HT-29 (cell line): Measurements from ENCODE around the gene HIPK4. TPM values are rescaled to one million over a fixed set of nuclear protein-coding genes. Genes with fewer than 3 reads are reported as not detected.
"Not testable (repeated sequence)": the region's sequence is repeated elsewhere in the genome, so short reads cannot be mapped to it uniquely, and the experiment has no call there.

Source experiments
- DNase-seq: peaks from one replicate; pipeline ENCODE4 v3.0.0-alpha.2; 2015; ENCODE audit warnings: low spot score
- total RNA-seq: library from RNA; depleted of rRNA; stranded (reverse); fragments of >200 nt; shearing (Covaris generic); gene quantifications from 2 replicates; pipeline ENCODE4 v1.2.3, GENCODE V29; 2014

HIPK4 gene
- total RNA-seq, 1 experiment from 2014 or later, result not detected

DNA sequence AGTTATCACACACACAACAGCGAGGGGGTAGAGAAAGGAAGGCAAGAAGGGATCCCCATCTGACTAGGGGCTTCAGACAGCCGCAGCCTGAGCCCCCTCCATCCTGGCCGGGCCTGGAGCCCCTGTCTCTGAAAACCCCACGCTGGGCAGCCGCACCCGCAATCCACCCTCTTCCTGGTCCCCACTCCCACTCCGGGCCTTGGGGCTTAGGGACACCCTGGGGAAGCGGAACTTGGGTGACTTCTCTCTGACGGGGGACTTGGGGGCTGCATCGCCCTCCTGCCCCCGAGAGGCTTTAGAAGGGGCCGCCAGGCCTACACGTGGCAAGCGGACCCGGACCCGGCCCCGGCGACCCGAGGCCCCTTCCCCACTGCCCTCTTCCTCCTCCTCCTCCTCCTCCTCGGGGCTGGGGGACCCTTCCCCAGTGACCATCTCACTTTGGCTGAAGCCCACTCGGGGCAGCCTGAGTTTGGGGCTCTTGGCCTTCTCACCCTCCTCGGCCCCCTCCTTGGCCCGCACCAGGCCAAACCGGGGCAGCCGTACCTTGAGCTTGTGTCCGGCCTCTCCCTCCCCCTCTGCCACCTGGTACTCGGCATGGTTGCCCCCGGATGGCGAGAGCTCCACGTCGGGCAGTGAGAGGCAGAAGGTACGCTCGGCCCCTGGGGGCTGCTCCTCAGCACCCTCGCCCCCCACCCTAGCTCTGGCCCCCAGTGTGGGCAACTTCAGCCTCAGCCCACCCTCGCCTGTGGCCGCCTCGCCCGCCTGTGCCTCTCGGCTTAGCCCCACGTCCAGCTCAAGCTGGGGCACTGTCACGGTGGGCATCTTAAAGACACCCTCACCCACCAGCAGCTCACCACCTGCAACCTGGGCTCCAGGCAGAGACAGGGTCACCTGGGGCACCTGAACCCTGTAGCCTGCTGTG, 4.2 kb upstream of the HIPK4 start:
- no peak for DNase-seq

GRCh38 chr19:40392894-40393517, 3.0 kb upstream of the HIPK4 start:
- DNase-seq, result peak; percentile 94

- DNase-seq, result no peak
Measured at GRCh38 chr19:40392123-40392522, 2.1 kb upstream of the HIPK4 start.

GRCh38 chr19:40389404-40390083, 437 bp downstream of the HIPK4 start:
- no peak for DNase-seq

- no peak for DNase-seq
Measured at GRCh38 chr19:40388481-40388880, 1.5 kb downstream of the HIPK4 start.

DNA sequence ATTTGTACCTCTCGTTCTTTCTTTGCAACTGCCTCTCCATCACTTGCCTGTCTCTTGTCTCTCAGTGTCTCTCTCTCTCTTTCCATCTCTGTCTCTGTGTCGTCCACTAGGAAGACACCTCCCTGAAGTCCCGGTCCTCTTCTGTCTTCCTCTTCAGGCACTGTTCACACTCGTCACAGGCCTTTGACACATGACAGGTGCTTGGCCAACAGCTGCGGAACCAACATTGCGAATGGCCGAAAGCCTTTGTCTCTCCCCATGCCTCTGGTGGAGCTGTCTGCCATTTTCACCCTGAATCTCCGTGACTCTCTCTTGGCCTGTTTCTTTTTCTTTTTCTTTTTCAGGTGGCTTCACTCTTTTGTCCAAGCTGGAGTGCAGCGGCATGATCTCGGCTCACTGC, 2.8 kb downstream of the HIPK4 start:
- no peak for DNase-seq

GRCh38 chr19:40383668-40384248, 6.2 kb downstream of the HIPK4 start:
- no peak for DNase-seq

DNA sequence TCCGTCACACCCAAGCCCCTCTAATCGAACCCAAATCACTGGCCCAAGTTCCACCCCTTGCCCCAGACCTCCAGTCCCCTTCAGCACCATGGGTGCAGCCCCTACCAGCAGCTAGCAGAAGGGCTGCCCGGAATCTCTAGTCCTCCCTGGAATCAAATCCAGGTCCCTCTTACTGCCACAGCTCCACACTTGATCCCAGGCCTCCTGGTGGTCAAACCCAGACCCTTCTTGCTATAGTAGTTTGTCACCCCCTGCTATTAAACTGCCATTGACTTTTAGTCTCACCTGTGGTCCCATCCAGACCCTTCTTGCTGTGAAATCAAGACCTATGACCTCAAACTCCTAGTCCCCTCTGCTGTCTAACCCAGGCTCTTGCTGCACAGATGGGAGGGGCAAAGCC, 8.7 kb downstream of the HIPK4 start:
- no peak for DNase-seq

GRCh38 chr19:40380199-40381037, 9.6 kb downstream of the HIPK4 start:
- no peak for DNase-seq

GRCh38 chr19:40379446-40380198, 10.4 kb downstream of the HIPK4 start:
- DNase-seq, result no peak

GRCh38 chr19:40378509-40378908, 11.5 kb downstream of the HIPK4 start:
- DNase-seq, result no peak

DNA sequence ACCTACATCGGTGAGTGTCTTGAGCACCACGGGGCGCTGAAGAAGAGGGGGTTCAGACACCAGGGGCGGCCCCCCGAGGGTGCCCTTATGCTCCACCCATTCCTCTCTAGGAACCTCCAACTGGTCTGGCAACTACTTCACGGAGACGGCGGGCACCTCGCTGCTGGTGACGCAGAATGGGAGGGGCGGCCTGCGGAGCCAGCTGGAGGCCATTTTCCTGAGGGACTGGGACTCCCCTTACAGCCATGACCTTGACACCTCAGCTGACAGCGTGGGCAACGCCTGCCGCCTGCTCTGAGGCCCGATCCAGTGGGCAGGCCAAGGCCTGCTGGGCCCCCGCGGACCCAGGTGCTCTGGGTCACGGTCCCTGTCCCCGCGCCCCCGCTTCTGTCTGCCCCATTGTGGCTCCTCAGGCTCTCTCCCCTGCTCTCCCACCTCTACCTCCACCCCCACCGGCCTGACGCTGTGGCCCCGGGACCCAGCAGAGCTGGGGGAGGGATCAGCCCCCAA, 12.1 kb downstream of the HIPK4 start:
- no peak for DNase-seq

GRCh38 chr19:40376286-40376862, 13.6 kb downstream of the HIPK4 start:
- DNase-seq, result no peak

- DNase-seq, result no peak
Measured at GRCh38 chr19:40374084-40374483, 15.9 kb downstream of the HIPK4 start.

DNA sequence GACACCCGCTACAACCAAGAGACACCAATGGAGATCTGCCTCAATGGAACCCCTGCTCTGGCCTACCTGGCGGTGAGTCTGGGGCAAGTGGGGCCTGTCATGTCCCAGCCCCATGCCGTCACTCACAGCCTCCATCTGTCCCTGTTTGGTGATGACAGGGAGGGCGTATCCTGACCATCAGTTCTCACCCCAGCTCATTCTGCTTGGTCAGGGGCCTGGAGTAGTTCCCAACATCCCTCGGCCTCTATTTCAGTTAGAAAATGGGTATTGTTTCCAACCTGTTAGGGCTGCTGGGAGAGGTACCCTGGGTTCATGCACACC, 18.2 kb downstream of the HIPK4 start:
- DNase-seq, result no peak

DNA sequence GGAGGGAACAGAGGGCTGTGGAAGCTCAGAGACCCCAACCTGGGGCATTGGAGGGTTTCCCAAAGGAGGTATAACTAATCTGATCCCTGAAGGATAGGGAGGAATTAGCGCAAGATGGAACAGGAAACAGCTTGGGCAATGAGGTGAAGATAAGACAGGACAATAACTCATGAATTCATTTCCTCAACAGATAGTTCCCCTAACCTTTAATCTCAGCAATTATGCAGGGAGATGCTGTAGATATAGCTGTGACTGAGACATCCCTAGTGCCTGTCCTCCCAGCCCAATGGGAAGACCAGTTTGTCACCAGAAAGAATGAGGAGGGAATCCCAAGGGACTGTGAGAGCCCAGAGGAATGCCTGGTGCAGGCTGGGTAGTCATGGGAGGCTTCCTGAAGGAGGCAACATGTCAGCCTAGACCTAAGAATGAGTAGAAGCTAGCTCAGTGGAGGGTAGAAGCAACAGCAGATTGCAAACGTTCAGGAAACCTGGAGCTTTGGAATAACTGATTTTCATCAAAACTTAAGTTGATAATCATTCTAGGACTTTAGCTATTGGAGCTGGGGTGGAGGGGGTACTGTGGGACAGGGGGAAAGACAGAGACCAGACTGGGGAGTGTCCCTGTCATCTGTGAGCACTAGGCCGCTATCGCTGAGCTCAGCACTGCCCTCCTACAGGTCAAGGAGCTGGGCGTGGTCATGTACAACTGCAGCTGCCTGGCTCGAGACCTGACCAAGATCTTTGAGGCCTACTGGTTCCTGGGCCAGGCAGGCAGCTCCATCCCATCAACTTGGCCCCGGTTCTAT, 18.8 kb downstream of the HIPK4 start:
- DNase-seq, result no peak

DNA sequence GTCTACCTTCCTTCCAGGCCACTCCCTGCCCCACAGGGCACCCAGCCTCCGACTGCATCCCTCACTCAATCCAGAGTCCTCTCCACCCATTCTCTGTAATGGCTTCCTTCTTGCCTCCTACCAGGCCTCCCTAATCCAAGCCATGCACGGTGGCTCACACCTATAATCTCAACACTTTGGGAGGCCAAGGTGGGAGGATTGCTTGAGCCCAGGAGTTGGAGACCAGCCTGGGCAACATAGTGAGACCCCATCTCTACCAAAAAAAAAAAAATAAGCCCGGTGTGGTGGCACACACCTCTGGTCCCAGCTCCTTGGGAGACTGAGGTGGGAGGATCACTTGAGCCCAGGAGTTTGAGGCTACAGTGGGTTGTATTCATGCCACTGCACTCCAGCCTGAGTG, 19.7 kb downstream of the HIPK4 start:
- not testable (repeated sequence) for DNase-seq

- DNase-seq, result no peak
Measured at GRCh38 chr19:40369797-40370196, 20.2 kb downstream of the HIPK4 start.
